Activated CD4-positive, alpha-beta T cell treated with anti-CD3 and anti-CD28 coated beads for 36 hours (primary cell): Measurements from ENCODE around the gene TFB2M. TPM values are rescaled to one million over a fixed set of nuclear protein-coding genes. Genes with fewer than 3 reads are reported as not detected.
A peak's percentile ranks its signal among the peaks of the same experiment; 100 is the strongest.
"Not testable (repeated sequence)": the region's sequence is repeated elsewhere in the genome, so short reads cannot be mapped to it uniquely, and the experiment has no call there.

ENCODE experiments used
- ATAC-seq: fragments of 200-7000 bp; cut with Tn5 transposase; one replicate; pipeline ENCODE4 v1.10.0; 2021; ENCODE audit warnings: mild to moderate bottlenecking, moderate library complexity
- CTCF ChIA-PET: fragments of 350-600 bp; sonication (Branson Sonifier 250); formaldehyde crosslinking; loops from one replicate; lab custom pipeline; 2021; ENCODE audit warnings: antibody characterized with exemption; lab: Charles Lee
- POLR2A ChIA-PET: fragments of 350-600 bp; sonication (Branson Sonifier 250); formaldehyde crosslinking; loops from one replicate; lab custom pipeline; 2021; ENCODE audit warnings: antibody characterized with exemption, inconsistent platforms; lab: Charles Lee
- DNase-seq: peaks from one replicate; pipeline ENCODE4 v3.0.0-alpha.2; 2020
- H3K27ac Mint-ChIP-seq: one replicate; pipeline ENCODE4 v1.8.0; 2021; ENCODE audit warnings: mixed read lengths
- H3K27me3 Mint-ChIP-seq: one replicate; pipeline ENCODE4 v1.8.0; 2021; ENCODE audit warnings: mixed read lengths
- H3K36me3 Mint-ChIP-seq: one replicate; pipeline ENCODE4 v1.8.0; 2021; ENCODE audit warnings: low read depth, mixed read lengths
- H3K4me1 Mint-ChIP-seq: one replicate; pipeline ENCODE4 v1.8.0; 2021; ENCODE audit warnings: mixed read lengths
- H3K4me3 Mint-ChIP-seq: one replicate; pipeline ENCODE4 v1.8.0; 2021; ENCODE audit warnings: mild to moderate bottlenecking, moderate library complexity, mixed read lengths
- H3K9me3 Mint-ChIP-seq: one replicate; pipeline ENCODE4 v1.8.0; 2021; ENCODE audit warnings: low read depth, mixed read lengths
- intact Hi-C, 2 experiments: fragments of 100-400 bp; cut with DNase I in 1 of 2; cut with micrococcal nuclease in 1 of 2; formaldehyde crosslinking; loops; one replicate each; pipeline versions ENCODE4 v1.14.2 to v1.15.1; 2022 to 2024; cut with DNase I, micrococcal nuclease
- total RNA-seq, 2 experiments: library from RNA; stranded (reverse); gene quantifications; one replicate each; pipeline ENCODE4 v1.2.3, GENCODE V29; 2021

Gene TFB2M
- total RNA-seq, 2 experiments from 2014 or later: 14.1 to 17.3 TPM

- H3K4me3 Mint-ChIP-seq: no peak overlapping the region
- DNase-seq (no peak), ATAC-seq (no peak)
- peaks cover 26% of the 10 kb centered on the region for H3K36me3 Mint-ChIP-seq
- CTCF ChIA-PET: interaction anchor here (0.6 kb wide), 1 partner anchor 11 kb away, joined by 4 read pairs; no protein-coding TSS in a partner anchor
- POLR2A ChIA-PET: no interaction called here
- intact Hi-C loops: no loop called here
- peaks cover 63% of the 10 kb centered on the region for H3K4me1 Mint-ChIP-seq
- H3K27ac Mint-ChIP-seq: no peak overlapping the region
- no peaks in the 10 kb centered on the region for H3K27me3 Mint-ChIP-seq
- H3K9me3 Mint-ChIP-seq: no peaks in the 10 kb centered on the region
Observed at GRCh38 chr1:246597340-246597739, 31.3 kb upstream of the TFB2M start.

- CTCF ChIA-PET: interaction anchor here (0.6 to 1.6 kb wide), 6 partner anchors 9 to 97 kb away, joined by 3 to 7 read pairs (median 4); no protein-coding TSS in a partner anchor
- POLR2A ChIA-PET: no interaction called here
- no peaks in the 10 kb centered on the region for H3K9me3 Mint-ChIP-seq
- no peak overlapping the region for H3K4me3 Mint-ChIP-seq
- intact Hi-C loops: no loop called here
- no peak overlapping the region for H3K27ac Mint-ChIP-seq
- H3K27me3 Mint-ChIP-seq: no peaks in the 10 kb centered on the region
- ATAC-seq (no peak), DNase-seq (no peak)
- peaks cover 38% of the 10 kb centered on the region for H3K36me3 Mint-ChIP-seq
- peaks cover 58% of the 10 kb centered on the region for H3K4me1 Mint-ChIP-seq
Observed at GRCh38 chr1:246595146-246595545, 29.1 kb upstream of the TFB2M start.

GRCh38 chr1:246592695-246593094 is 26.6 kb upstream of the TFB2M start:
- no peaks in the 10 kb centered on the region for H3K27me3 Mint-ChIP-seq
- H3K36me3 Mint-ChIP-seq: peaks cover 46% of the 10 kb centered on the region
- no peak overlapping the region for H3K4me3 Mint-ChIP-seq
- no peak overlapping the region for H3K27ac Mint-ChIP-seq
- ChIA-PET POLR2A (no interaction called here), CTCF (no interaction called here)
- intact Hi-C loops: no loop called here
- H3K4me1 Mint-ChIP-seq: peaks cover 57% of the 10 kb centered on the region
- DNase-seq (no peak), ATAC-seq (no peak)
- H3K9me3 Mint-ChIP-seq: peaks cover 2% of the 10 kb centered on the region

- Mint-ChIP-seq H3K27me3 (no peaks in the 10 kb centered on the region), H3K4me1 (peaks cover 59% of the 10 kb centered on the region), H3K27ac (no peak overlapping the region), H3K9me3 (peaks cover 2% of the 10 kb centered on the region), H3K36me3 (peaks cover 41% of the 10 kb centered on the region), H3K4me3 (no peak overlapping the region)
- ATAC-seq (no peak), DNase-seq (no peak)
- ChIA-PET POLR2A (interaction anchor here (0.6 kb wide), 1 partner anchor 20 kb away, joined by 3 read pairs; no protein-coding TSS in a partner anchor), CTCF (interaction anchor here (1.2 kb wide), 1 partner anchor 10 kb away, joined by 4 read pairs; no protein-coding TSS in a partner anchor)
- intact Hi-C loops: no loop called here
Observed at GRCh38 chr1:246591958-246592357, 25.9 kb upstream of the TFB2M start.

GRCh38 chr1:246591504-246591903 is 25.4 kb upstream of the TFB2M start:
- peaks cover 55% of the 10 kb centered on the region for H3K4me1 Mint-ChIP-seq
- peak; percentile 40 for DNase-seq
- ChIA-PET CTCF (interaction anchor here (0.7 to 1.2 kb wide), 3 partner anchors 10 to 25 kb away, joined by 3 to 4 read pairs (median 4); partner anchors contain the start of genes CNST and TFB2M), POLR2A (interaction anchor here (0.6 kb wide), 1 partner anchor 20 kb away, joined by 3 read pairs; no protein-coding TSS in a partner anchor)
- H3K9me3 Mint-ChIP-seq: peaks cover 2% of the 10 kb centered on the region
- H3K36me3 Mint-ChIP-seq: peaks cover 36% of the 10 kb centered on the region
- no peaks in the 10 kb centered on the region for H3K27me3 Mint-ChIP-seq
- H3K4me3 Mint-ChIP-seq: no peak overlapping the region
- peak overlapping the region; percentile 59 for H3K27ac Mint-ChIP-seq
- intact Hi-C loops: no loop called here
- ATAC-seq: peak; percentile 69

GRCh38 chr1:246591047-246591446 is 25.0 kb upstream of the TFB2M start:
- ChIA-PET CTCF (interaction anchor here (0.7 to 1.2 kb wide), 3 partner anchors 10 to 24 kb away, joined by 3 to 4 read pairs (median 4); partner anchors contain the start of genes CNST and TFB2M), POLR2A (no interaction called here)
- Mint-ChIP-seq H3K36me3 (peaks cover 34% of the 10 kb centered on the region), H3K4me1 (peaks cover 55% of the 10 kb centered on the region), H3K27ac (peak overlapping the region; percentile 59), H3K4me3 (no peak overlapping the region), H3K9me3 (peaks cover 2% of the 10 kb centered on the region), H3K27me3 (no peaks in the 10 kb centered on the region)
- intact Hi-C loops: no loop called here
- ATAC-seq: peak; percentile 18
- DNase-seq: no peak

- H3K4me3 Mint-ChIP-seq, CTCF ChIA-PET, H3K27ac Mint-ChIP-seq: not testable (repeated sequence)
Observed at GRCh38 chr1:246589919-246590318, 23.9 kb upstream of the TFB2M start.

GRCh38 chr1:246588159-246588721 is 22.2 kb upstream of the TFB2M start:
- ATAC-seq: peak; percentile 60
- intact Hi-C loops: no loop called here
- ChIA-PET POLR2A (no interaction called here), CTCF (no interaction called here)
- Mint-ChIP-seq H3K9me3 (peaks cover 2% of the 10 kb centered on the region), H3K4me3 (no peak overlapping the region), H3K4me1 (peaks cover 56% of the 10 kb centered on the region), H3K36me3 (peaks cover 29% of the 10 kb centered on the region), H3K27me3 (no peaks in the 10 kb centered on the region), H3K27ac (no peak overlapping the region)
- no peak for DNase-seq

More at GRCh38 chr1:246589919-246590318, 23.9 kb upstream of the TFB2M start:
- ATAC-seq, H3K9me3 Mint-ChIP-seq, H3K27me3 Mint-ChIP-seq, DNase-seq, intact Hi-C loops, POLR2A ChIA-PET: not testable (repeated sequence)
- Mint-ChIP-seq H3K36me3 (peaks cover 26% of the 10 kb centered on the region), H3K4me1 (peaks cover 50% of the 10 kb centered on the region)

GRCh38 chr1:246587606-246588005 is 21.5 kb upstream of the TFB2M start:
- peak; percentile 41 for ATAC-seq
- Mint-ChIP-seq H3K9me3 (peaks cover 2% of the 10 kb centered on the region), H3K4me1 (peaks cover 61% of the 10 kb centered on the region), H3K27ac (peak overlapping the region; percentile 42), H3K27me3 (no peaks in the 10 kb centered on the region), H3K4me3 (no peak overlapping the region), H3K36me3 (peaks cover 32% of the 10 kb centered on the region)
- intact Hi-C loops: loop anchor here in 1 of 2 experiments (2.0 kb wide), 1 partner anchor 21 kb away; the partner anchor contains the start of genes CNST and TFB2M
- ChIA-PET POLR2A (no interaction called here), CTCF (no interaction called here)
- no peak for DNase-seq

- peaks cover 2% of the 10 kb centered on the region for H3K9me3 Mint-ChIP-seq
- H3K4me1 Mint-ChIP-seq: peaks cover 63% of the 10 kb centered on the region
- intact Hi-C loops: loop anchor here in 1 of 2 experiments (2.0 kb wide), 1 partner anchor 20 kb away; the partner anchor contains the start of genes CNST and TFB2M
- H3K27ac Mint-ChIP-seq: no peak overlapping the region
- H3K27me3 Mint-ChIP-seq: no peaks in the 10 kb centered on the region
- POLR2A ChIA-PET: no interaction called here
- no peak overlapping the region for H3K4me3 Mint-ChIP-seq
- ATAC-seq (no peak), DNase-seq (no peak)
- CTCF ChIA-PET: interaction anchor here (1.5 kb wide), 1 partner anchor 13 kb away, joined by 4 read pairs; no protein-coding TSS in a partner anchor
- H3K36me3 Mint-ChIP-seq: peaks cover 32% of the 10 kb centered on the region
Observed at GRCh38 chr1:246587032-246587431, 21.0 kb upstream of the TFB2M start.

GRCh38 chr1:246583448-246584185 is 17.6 kb upstream of the TFB2M start:
- H3K4me1 Mint-ChIP-seq: peaks cover 63% of the 10 kb centered on the region
- peak overlapping the region; percentile 24 for H3K27ac Mint-ChIP-seq
- intact Hi-C loops: no loop called here
- DNase-seq (no peak), ATAC-seq (no peak)
- ChIA-PET POLR2A (no interaction called here), CTCF (no interaction called here)
- H3K36me3 Mint-ChIP-seq: peaks cover 18% of the 10 kb centered on the region
- no peak overlapping the region for H3K4me3 Mint-ChIP-seq
- no peaks in the 10 kb centered on the region for H3K27me3 Mint-ChIP-seq
- no peaks in the 10 kb centered on the region for H3K9me3 Mint-ChIP-seq
